Loucy (cell line): Measurements from ENCODE around the gene SMC4.

Source experiments
- H2AFZ ChIP-seq: fragments of 200-600 bp; sonication (generic); 2 replicates; pipeline ENCODE4 v1.6.0; 2016; ENCODE audit warnings: antibody characterized with exemption, mild to moderate bottlenecking, low read length, moderate library complexity
- H3F3A ChIP-seq: fragments of 200-600 bp; 2 replicates; pipeline ENCODE4 v1.6.0; 2016; ENCODE audit warnings: antibody characterized with exemption, low read depth, mild to moderate bottlenecking
- H3K27me3 ChIP-seq: fragments of 200-600 bp; sonication (generic); 2 replicates; pipeline ENCODE4 v1.6.1; 2014; ENCODE audit warnings: low read length, mild to moderate bottlenecking; ENCODE audit not compliant: insufficient read depth, poor library complexity, severe bottlenecking
- H3K36me3 ChIP-seq: fragments of 200-600 bp; sonication (generic); 2 replicates; pipeline ENCODE4 v1.6.1; 2016; ENCODE audit warnings: low read length; ENCODE audit not compliant: insufficient read depth
- H3K4me1 ChIP-seq: fragments of 200-600 bp; sonication (generic); 2 replicates; pipeline ENCODE4 v1.5.1; 2014; ENCODE audit warnings: low read length, mild to moderate bottlenecking; ENCODE audit not compliant: insufficient read depth, poor library complexity, severe bottlenecking
- H3K4me2 ChIP-seq: fragments of 200-600 bp; sonication (generic); 2 replicates; pipeline ENCODE4 v1.6.0; 2014; ENCODE audit warnings: antibody characterized with exemption, low read length, low read depth, mild to moderate bottlenecking; ENCODE audit not compliant: poor library complexity, severe bottlenecking
- H3K4me3 ChIP-seq: fragments of 200-600 bp; sonication (generic); 2 replicates; pipeline ENCODE4 v1.5.1; 2014; ENCODE audit warnings: low read length, mild to moderate bottlenecking, mixed read lengths; ENCODE audit not compliant: poor library complexity, severe bottlenecking
- H3K79me2 ChIP-seq: fragments of 200-600 bp; sonication (generic); 2 replicates; pipeline ENCODE4 v1.6.1; 2014; ENCODE audit warnings: low read length; ENCODE audit not compliant: insufficient read depth
- H3K9ac ChIP-seq: fragments of 200-600 bp; sonication (generic); 2 replicates; pipeline ENCODE4 v1.6.0; 2014; ENCODE audit warnings: mild to moderate bottlenecking, low read depth, low read length, moderate library complexity; ENCODE audit not compliant: poor library complexity, severe bottlenecking
- H3K9me2 ChIP-seq: fragments of 200-600 bp; sonication (generic); replicated peaks from 2 replicates; pipeline ENCODE4 v1.6.1; 2016; ENCODE audit warnings: low read depth, low read length, mixed read lengths
- H3K9me3 ChIP-seq: fragments of 200-600 bp; sonication (generic); 2 replicates; pipeline ENCODE4 v1.6.1; 2014; ENCODE audit warnings: mild to moderate bottlenecking, antibody characterized with exemption, low read length, low read depth; ENCODE audit not compliant: insufficient read depth
- H4K20me1 ChIP-seq: fragments of 200-600 bp; sonication (generic); 2 replicates; pipeline ENCODE4 v1.6.0; 2014; ENCODE audit warnings: antibody characterized with exemption, low read length, mild to moderate bottlenecking; ENCODE audit not compliant: insufficient read depth, poor library complexity, severe bottlenecking
- EZH2phosphoT487 ChIP-seq: fragments of 200-600 bp; IDR thresholded peaks from 2 replicates; pipeline ENCODE4 v1.6.1; 2018; ENCODE audit warnings: antibody characterized with exemption, mild to moderate bottlenecking, moderate library complexity, borderline replicate concordance
- TF ChIP-seq, protein P1 (sequence below): fragments of 200-600 bp; sonication (generic); conservative IDR thresholded peaks from 2 replicates; pipeline ENCODE4 v1.5.1; 2014; ENCODE audit warnings: mild to moderate bottlenecking, antibody characterized with exemption, low read length

The SMC4 gene

DNA sequence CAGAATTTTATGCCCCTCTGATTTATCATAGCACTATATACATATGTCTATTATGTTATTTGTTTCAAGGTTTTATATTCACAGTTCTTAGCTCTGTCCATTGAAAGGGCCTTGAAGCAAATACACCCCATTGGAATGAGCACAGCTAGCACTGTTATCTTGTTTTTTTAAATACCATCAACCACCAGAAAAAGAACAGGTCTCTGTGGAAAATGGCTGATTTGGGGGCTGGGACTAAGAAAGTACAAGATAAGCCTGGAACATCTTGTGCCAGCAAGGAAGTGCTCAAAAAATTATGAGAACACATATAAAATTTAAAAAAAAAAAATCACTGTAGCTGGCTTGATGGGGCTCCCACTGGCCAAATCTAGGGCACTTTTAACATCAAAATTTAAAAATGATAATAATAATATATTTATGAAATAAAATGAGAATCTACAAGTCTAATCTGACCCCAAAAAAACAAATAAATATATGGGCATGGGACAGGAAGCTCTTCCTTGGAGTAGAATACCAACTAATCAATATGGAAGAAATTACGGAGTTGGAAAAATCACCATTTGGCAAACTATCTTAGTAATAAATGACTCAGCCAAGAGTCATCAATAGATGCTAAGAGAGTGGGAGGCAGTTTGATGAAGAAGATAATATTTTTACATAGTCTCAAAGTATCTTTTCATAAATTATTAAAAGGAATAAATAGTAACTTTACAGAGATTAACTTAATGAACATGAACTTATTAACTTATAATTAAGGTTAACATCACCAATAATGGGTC lies 20.9 kb upstream of the SMC4 start:
- H3K4me2 ChIP-seq: no peak overlapping the region
- H3K9me2 ChIP-seq: no peaks in the 10 kb centered on the region
- H3K27me3 ChIP-seq: no peaks in the 10 kb centered on the region
- no peak for TF ChIP-seq EZH2phosphoT487
- TF ChIP-seq, protein P1, sequence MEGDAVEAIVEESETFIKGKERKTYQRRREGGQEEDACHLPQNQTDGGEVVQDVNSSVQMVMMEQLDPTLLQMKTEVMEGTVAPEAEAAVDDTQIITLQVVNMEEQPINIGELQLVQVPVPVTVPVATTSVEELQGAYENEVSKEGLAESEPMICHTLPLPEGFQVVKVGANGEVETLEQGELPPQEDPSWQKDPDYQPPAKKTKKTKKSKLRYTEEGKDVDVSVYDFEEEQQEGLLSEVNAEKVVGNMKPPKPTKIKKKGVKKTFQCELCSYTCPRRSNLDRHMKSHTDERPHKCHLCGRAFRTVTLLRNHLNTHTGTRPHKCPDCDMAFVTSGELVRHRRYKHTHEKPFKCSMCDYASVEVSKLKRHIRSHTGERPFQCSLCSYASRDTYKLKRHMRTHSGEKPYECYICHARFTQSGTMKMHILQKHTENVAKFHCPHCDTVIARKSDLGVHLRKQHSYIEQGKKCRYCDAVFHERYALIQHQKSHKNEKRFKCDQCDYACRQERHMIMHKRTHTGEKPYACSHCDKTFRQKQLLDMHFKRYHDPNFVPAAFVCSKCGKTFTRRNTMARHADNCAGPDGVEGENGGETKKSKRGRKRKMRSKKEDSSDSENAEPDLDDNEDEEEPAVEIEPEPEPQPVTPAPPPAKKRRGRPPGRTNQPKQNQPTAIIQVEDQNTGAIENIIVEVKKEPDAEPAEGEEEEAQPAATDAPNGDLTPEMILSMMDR: no peak
- no peak overlapping the region for H2AFZ ChIP-seq
- H3K36me3 ChIP-seq: peaks cover 7% of the 10 kb centered on the region; the same call in 1 of the 2 replicates
- no peaks in the 10 kb centered on the region for H3K4me1 ChIP-seq
- H3K9ac ChIP-seq: no peak overlapping the region
- no peaks in the 10 kb centered on the region for H4K20me1 ChIP-seq
- H3K79me2 ChIP-seq: no peaks in the 10 kb centered on the region
- H3F3A ChIP-seq: no peaks in the 10 kb centered on the region
- no peaks in the 10 kb centered on the region for H3K9me3 ChIP-seq
- no peak overlapping the region for H3K4me3 ChIP-seq

DNA sequence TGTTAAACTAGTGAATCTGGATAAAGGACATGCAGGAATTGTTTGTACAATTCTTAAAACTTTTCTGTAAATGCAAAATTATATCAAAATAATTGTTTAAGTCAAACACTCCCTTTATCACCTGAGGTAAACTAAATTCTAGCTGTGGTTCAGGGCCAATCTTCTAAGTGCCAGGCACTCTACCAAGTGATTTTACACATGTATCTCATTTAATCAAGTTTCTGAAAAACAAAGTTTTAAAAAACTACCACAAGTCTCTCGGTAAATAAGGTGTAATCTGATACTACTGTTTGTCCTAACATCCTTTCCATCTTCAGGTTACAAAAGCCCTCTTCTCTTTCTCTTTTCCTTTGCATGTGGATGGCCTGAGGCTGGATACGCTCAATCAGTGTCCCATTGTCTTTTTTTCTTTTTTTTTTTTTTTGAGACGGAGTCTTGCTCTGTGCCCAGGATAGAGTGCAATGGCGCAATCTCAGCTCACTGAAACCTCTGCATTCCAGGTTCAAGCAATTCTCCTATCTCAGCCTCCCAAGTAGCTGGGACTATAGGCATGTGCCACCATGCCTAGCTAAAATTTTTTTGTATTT lies 19.7 kb upstream of the SMC4 start:
- H3K27me3 ChIP-seq: no peaks in the 10 kb centered on the region
- H4K20me1 ChIP-seq: no peaks in the 10 kb centered on the region
- no peaks in the 10 kb centered on the region for H3K9me2 ChIP-seq
- 0 out of 2 replicates have a peak, but pooled peaks cover 3% of the 10 kb centered on the region for H3K36me3 ChIP-seq
- no peak overlapping the region for H3K9ac ChIP-seq
- H2AFZ ChIP-seq: no peak overlapping the region
- H3F3A ChIP-seq: no peaks in the 10 kb centered on the region
- H3K79me2 ChIP-seq: no peaks in the 10 kb centered on the region
- no peaks in the 10 kb centered on the region for H3K4me1 ChIP-seq
- no peaks in the 10 kb centered on the region for H3K9me3 ChIP-seq
- TF ChIP-seq EZH2phosphoT487: no peak
- TF ChIP-seq, protein P1: no peak
- no peak overlapping the region for H3K4me2 ChIP-seq
- no peak overlapping the region for H3K4me3 ChIP-seq

DNA sequence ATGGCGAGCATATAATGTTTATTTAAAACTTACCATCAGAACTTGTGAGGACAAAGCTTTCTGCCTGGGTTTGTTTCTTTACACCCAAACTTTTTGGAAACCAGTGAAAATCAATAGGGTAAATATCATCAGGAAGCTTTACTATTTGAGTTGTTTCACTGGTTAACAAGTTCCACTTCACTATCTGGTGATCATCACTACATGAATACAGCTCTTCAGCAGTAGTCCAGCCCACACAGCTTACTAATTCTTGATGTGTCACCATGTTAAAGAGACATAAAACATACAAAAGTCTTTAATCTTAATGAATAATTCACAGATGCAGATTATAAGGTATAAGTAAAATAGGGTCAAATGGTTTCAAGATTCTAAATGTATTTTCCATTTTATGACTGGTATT lies 18.0 kb upstream of the SMC4 start:
- H3K4me3 ChIP-seq: no peak overlapping the region
- H2AFZ ChIP-seq: no peak overlapping the region

More for the DNA sequence above, 18.0 kb upstream of the SMC4 start:
- Histone ChIP-seq H3K9me3 (no peaks in the 10 kb centered on the region), H3K36me3 (0 out of 2 replicates have a peak, but pooled peaks cover 3% of the 10 kb centered on the region), H3K4me1 (no peaks in the 10 kb centered on the region), H3K9me2 (no peaks in the 10 kb centered on the region), H3K27me3 (no peaks in the 10 kb centered on the region), H3K4me2 (no peak overlapping the region), H3K9ac (no peak overlapping the region), H3F3A (no peaks in the 10 kb centered on the region), H4K20me1 (no peaks in the 10 kb centered on the region), H3K79me2 (no peaks in the 10 kb centered on the region)
- no peak for TF ChIP-seq EZH2phosphoT487
- TF ChIP-seq, protein P1: no peak
